Measurements from ENCODE around the gene HEXIM2.

The HEXIM2 gene

DNA sequence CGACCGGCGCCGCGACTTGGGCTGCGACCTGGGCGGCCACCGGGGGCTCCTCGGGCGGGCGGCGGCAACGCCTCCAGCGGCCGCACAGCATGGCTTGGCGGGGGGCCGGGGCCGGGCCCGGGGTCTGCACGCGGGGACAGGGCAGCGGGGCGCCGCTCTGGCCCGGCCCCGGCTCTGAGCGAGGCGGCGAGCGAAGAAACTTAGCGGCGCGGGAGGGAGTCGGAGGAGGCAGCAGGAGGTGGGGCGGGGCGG lies 29.4 kb upstream of the HEXIM2 start, which contains the start of gene PLCD3:
Gene PLCD3 (minus strand): TSS at position 196 of the 252 bp plus-strand sequence. CDS start 105 bp downstream, at position 91.
- H3K4me3 ChIP-seq (replicated peaks; ENCODE audit: insufficient read depth, low read length) = peak within 1 kb of the TSS; percentile 78
- no peaks in the 10 kb centered on the region for H3K27me3 ChIP-seq (ENCODE audit: insufficient read depth, poor library complexity, severe bottlenecking)
- no peak for DNase-seq (ENCODE audit: low read depth in 1 of 2, low spot score in 1 of 2)
- TF ChIP-seq, protein P1, sequence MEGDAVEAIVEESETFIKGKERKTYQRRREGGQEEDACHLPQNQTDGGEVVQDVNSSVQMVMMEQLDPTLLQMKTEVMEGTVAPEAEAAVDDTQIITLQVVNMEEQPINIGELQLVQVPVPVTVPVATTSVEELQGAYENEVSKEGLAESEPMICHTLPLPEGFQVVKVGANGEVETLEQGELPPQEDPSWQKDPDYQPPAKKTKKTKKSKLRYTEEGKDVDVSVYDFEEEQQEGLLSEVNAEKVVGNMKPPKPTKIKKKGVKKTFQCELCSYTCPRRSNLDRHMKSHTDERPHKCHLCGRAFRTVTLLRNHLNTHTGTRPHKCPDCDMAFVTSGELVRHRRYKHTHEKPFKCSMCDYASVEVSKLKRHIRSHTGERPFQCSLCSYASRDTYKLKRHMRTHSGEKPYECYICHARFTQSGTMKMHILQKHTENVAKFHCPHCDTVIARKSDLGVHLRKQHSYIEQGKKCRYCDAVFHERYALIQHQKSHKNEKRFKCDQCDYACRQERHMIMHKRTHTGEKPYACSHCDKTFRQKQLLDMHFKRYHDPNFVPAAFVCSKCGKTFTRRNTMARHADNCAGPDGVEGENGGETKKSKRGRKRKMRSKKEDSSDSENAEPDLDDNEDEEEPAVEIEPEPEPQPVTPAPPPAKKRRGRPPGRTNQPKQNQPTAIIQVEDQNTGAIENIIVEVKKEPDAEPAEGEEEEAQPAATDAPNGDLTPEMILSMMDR (IDR thresholded peaks at IDR 0.05; ENCODE audit: insufficient read depth, low read length) = no peak
- TF ChIP-seq, protein P2, sequence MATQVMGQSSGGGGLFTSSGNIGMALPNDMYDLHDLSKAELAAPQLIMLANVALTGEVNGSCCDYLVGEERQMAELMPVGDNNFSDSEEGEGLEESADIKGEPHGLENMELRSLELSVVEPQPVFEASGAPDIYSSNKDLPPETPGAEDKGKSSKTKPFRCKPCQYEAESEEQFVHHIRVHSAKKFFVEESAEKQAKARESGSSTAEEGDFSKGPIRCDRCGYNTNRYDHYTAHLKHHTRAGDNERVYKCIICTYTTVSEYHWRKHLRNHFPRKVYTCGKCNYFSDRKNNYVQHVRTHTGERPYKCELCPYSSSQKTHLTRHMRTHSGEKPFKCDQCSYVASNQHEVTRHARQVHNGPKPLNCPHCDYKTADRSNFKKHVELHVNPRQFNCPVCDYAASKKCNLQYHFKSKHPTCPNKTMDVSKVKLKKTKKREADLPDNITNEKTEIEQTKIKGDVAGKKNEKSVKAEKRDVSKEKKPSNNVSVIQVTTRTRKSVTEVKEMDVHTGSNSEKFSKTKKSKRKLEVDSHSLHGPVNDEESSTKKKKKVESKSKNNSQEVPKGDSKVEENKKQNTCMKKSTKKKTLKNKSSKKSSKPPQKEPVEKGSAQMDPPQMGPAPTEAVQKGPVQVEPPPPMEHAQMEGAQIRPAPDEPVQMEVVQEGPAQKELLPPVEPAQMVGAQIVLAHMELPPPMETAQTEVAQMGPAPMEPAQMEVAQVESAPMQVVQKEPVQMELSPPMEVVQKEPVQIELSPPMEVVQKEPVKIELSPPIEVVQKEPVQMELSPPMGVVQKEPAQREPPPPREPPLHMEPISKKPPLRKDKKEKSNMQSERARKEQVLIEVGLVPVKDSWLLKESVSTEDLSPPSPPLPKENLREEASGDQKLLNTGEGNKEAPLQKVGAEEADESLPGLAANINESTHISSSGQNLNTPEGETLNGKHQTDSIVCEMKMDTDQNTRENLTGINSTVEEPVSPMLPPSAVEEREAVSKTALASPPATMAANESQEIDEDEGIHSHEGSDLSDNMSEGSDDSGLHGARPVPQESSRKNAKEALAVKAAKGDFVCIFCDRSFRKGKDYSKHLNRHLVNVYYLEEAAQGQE (IDR thresholded peaks at IDR 0.05; ENCODE audit: insufficient replicate concordance, low read depth) = no peak
- no peak for TF ChIP-seq GABPA (IDR thresholded peaks at IDR 0.05; ENCODE audit: low read depth)
- no peak for TF ChIP-seq SPI1 (IDR thresholded peaks at IDR 0.05; ENCODE audit: borderline replicate concordance, low read depth)
- no peak for TF ChIP-seq POLR2AphosphoS5 (IDR thresholded peaks at IDR 0.05; ENCODE audit: low read depth)
- no peak within 1 kb of the TSS; the same call in 1 of the 2 replicates for H3K27ac ChIP-seq (replicated peaks)

DNA sequence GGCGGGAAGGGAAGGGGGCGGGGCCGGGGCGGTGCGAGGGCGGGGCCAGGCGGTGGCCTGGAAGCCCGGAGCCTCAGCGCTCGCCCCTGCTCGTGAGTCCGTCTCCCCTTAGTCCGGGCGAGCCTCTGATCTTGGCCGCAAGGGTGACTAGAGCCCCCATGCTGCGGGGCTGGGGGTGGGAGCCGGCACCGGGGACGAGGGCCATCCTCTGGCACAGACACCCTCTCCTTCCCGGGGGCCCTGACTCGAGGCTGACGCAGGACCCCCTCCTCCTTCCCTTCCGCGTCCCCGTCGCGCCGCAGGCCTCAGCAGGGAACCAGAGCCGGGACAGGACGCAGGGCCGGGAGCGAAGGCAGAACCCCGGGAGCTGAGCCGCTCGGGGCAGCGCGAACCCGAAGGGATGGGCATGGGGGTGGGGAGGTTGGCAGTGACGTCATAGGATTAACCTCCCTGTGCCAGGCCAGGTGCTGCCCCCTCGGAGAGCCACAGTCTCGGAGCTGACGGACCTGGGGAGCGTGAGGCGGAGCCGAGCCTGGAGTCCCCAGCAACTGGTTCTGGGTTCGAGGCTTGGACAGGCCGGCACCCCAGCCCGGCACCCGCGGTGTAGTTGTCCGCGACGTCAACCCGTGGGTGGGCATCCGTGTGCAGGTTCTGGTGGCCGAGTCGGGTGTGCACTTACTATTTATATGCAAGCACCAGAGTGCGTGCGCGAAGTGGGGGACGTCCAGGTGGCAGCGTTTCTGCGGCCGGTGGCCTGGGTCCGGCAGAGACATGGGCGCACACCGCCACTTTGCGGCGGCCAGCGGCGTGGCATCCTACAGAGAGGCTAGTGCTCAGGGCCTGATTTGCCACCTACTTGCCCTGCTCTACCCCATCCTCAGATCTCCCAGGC lies 28.9 kb upstream of the HEXIM2 start:
- Histone ChIP-seq H3K27ac (replicated peaks) (no peak overlapping the region), H3K27me3 (ENCODE audit: insufficient read depth, poor library complexity, severe bottlenecking) (no peaks in the 10 kb centered on the region), H3K4me3 (replicated peaks; ENCODE audit: insufficient read depth, low read length) (peak overlapping the region; percentile 78)
- TF ChIP-seq, protein P1 (IDR thresholded peaks at IDR 0.05; ENCODE audit: insufficient read depth, low read length) = peak; percentile 90
- TF ChIP-seq SPI1 (IDR thresholded peaks at IDR 0.05; ENCODE audit: borderline replicate concordance, low read depth) = no peak
- TF ChIP-seq, protein P2 (IDR thresholded peaks at IDR 0.05; ENCODE audit: insufficient replicate concordance, low read depth) = no peak
- peak in 1 of 2 experiments; percentile 75 for DNase-seq (ENCODE audit: low read depth in 1 of 2, low spot score in 1 of 2)

DNA sequence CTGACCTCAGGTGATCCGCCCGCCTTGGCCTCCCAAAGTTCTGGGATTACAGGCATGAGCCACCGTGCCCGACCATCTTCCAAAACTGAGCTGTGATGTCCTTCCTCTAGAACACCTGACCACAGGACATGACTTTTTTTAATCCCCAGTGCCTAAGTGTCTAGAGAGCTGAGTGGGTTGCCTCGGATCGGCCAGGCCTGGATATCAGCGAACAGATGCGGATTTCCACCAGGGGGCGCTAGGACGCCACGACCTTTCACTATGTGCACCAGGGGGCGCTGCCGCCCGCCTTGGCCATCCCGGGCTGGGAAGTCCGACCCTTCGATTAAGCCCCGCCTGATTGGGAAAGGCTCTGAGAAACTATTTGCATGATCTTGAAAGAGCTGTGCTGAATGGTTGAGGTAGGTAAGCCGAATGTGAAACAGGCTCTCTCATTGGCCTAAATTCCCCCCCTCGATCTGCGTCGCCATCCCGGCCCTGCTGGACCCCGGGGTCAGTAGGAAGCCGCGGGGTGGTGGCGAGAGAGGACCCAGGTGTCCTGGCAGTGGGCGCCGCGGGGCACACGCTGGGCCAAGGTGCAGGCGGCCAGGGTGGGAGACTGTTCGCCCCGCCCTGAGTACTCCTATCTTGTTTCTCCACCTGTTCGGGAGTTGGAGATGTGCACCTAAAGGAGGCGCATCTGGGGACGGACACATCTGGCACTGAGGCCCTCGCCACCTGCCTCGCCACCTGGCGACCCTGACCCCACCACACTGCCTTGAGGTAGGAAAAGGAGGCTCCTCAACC lies 26.3 kb upstream of the HEXIM2 start, which contains the start of gene ACBD4:
Gene ACBD4 (plus strand): TSS at position 496 of the 786 bp plus-strand sequence. CDS start 458 bp downstream, outside the sequence.
- Histone ChIP-seq H3K4me3 (replicated peaks; ENCODE audit: insufficient read depth, low read length) (peak within 1 kb of the TSS; percentile 61), H3K27ac (replicated peaks) (peak within 1 kb of the TSS; percentile 25; the same call in 1 of the 2 replicates), H3K27me3 (ENCODE audit: insufficient read depth, poor library complexity, severe bottlenecking) (no peaks in the 10 kb centered on the region)
- DNase-seq (ENCODE audit: low read depth in 1 of 2, low spot score in 1 of 2) = peak; percentile 97 to 98
- TF ChIP-seq POLR2AphosphoS5 (IDR thresholded peaks at IDR 0.05; ENCODE audit: low read depth) (no peak), SPI1 (IDR thresholded peaks at IDR 0.05; ENCODE audit: borderline replicate concordance, low read depth) (no peak)
- TF ChIP-seq, protein P1 (IDR thresholded peaks at IDR 0.05; ENCODE audit: insufficient read depth, low read length) = peak; percentile 99
- TF ChIP-seq, protein P2 (IDR thresholded peaks at IDR 0.05; ENCODE audit: insufficient replicate concordance, low read depth) = no peak
